ENCODE measurements around the gene MRPS22.
A peak's percentile ranks its signal among the peaks of the same experiment; 100 is the strongest.
"Not testable (repeated sequence)": the region's sequence is repeated elsewhere in the genome, so short reads cannot be mapped to it uniquely, and the experiment has no call there.

MRPS22 gene

GRCh38 chr3:139388821-139389551 lies 45.2 kb downstream of the MRPS22 start:
- TF ChIP-seq CTCF (conservative IDR thresholded peaks at IDR 0.05; ENCODE audit: low read length): no peak
- DNase-seq (ENCODE audit: low read depth): no peak
- peak overlapping the region; percentile 93 for H3K4me3 ChIP-seq (ENCODE audit: low read length)

- H3K4me3 ChIP-seq (ENCODE audit: low read length): peak within 1 kb of the TSS; percentile 93
- TF ChIP-seq CTCF (conservative IDR thresholded peaks at IDR 0.05; ENCODE audit: low read length): no peak
- peak; percentile 99 for DNase-seq (ENCODE audit: low read depth)
Measured at GRCh38 chr3:139389552-139390368, 45.9 kb downstream of the MRPS22 start, which contains the start of gene COPB2. TSS of gene COPB2 (minus strand) at chr3:139389647. CDS start at chr3:139389550, 97 bp downstream.

GRCh38 chr3:139394116-139394515 lies 50.3 kb downstream of the MRPS22 start:
- no peak for TF ChIP-seq CTCF (conservative IDR thresholded peaks at IDR 0.05; ENCODE audit: low read length)
- DNase-seq (ENCODE audit: low read depth): peak; percentile 15
- H3K4me3 ChIP-seq (ENCODE audit: low read length): no peak overlapping the region

GRCh38 chr3:139396707-139397106 lies 52.9 kb downstream of the MRPS22 start:
- no peak overlapping the region for H3K4me3 ChIP-seq (ENCODE audit: low read length)
- TF ChIP-seq CTCF (conservative IDR thresholded peaks at IDR 0.05; ENCODE audit: low read length): no peak
- no peak for DNase-seq (ENCODE audit: low read depth)

- not testable (repeated sequence) for DNase-seq (ENCODE audit: low read depth); H3K4me3 ChIP-seq (ENCODE audit: low read length)
Measured at GRCh38 chr3:139401155-139401554, 57.3 kb downstream of the MRPS22 start.
